Esophagus squamous epithelium (tissue), 5 donors: ENCODE results near the gene ASTN2. TPM values are rescaled to one million over a fixed set of nuclear protein-coding genes. Genes with fewer than 3 reads are reported as not detected.

Source experiments
- DNase-seq: peaks from one replicate; lab custom pipeline; 2025; lab: John Stamatoyannopoulos, UW
- H3K27ac ChIP-seq, 4 donors: fragments of 200-600 bp; sonication (generic); one replicate each; pipeline ENCODE4 v1.5.1; 2016 to 2019; ENCODE audit warnings: mild to moderate bottlenecking in 1 of 4
- H3K27me3 ChIP-seq, 4 donors: fragments of 200-600 bp; sonication (generic); 1 replicate in 3 of 4; 2 replicates in 1 of 4; pipeline versions ENCODE4 v1.5.1 to v1.6.0; 2017 to 2021; ENCODE audit warnings: antibody characterized with exemption in 1 of 4
- H3K36me3 ChIP-seq, 3 donors: fragments of 200-600 bp; sonication (generic); one replicate each; pipeline ENCODE4 v1.5.1; 2016 to 2019
- H3K4me1 ChIP-seq, 3 donors: fragments of 200-600 bp; sonication (generic); one replicate each; pipeline ENCODE4 v1.5.1; 2017 to 2019
- H3K4me3 ChIP-seq, 4 donors: fragments of 200-600 bp; sonication (generic); 1 replicate in 3 of 4; 2 replicates in 1 of 4; pipeline ENCODE4 v1.5.1; 2016 to 2019; ENCODE audit warnings: mild to moderate bottlenecking in 2 of 4, moderate library complexity in 1 of 4
- H3K9me3 ChIP-seq, 3 donors: fragments of 200-600 bp; sonication (generic); one replicate each; pipeline ENCODE4 v1.5.1; 2016 to 2019
- CTCF ChIP-seq, 6 experiments: fragments of 450-650 bp in 4 of 6; fragments of 200-600 bp in 2 of 6; sonication (generic) in 2 of 6; IDR thresholded peaks; one replicate each; pipeline ENCODE4 v1.5.1; 2016 to 2019; ENCODE audit warnings: antibody characterized with exemption in 6 of 6, mild to moderate bottlenecking in 4 of 6, moderate library complexity in 4 of 6
- POLR2A ChIP-seq, 4 donors: fragments of 450-650 bp; IDR thresholded peaks; one replicate each; pipeline ENCODE4 v1.6.1; 2017; ENCODE audit warnings: antibody characterized with exemption in 4 of 4, mild to moderate bottlenecking in 4 of 4, moderate library complexity in 3 of 4
- WGBS, 2 donors: methylation state at CpG; one replicate each; pipeline ENCODE4 v1.1.5; 2018; 5-methylcytosine and 5-hydroxymethylcytosine counted together
- intact Hi-C: fragments of 100-400 bp; cut with DNase I; formaldehyde crosslinking; loops from one replicate; pipeline ENCODE4 v1.15.0; 2022
- total RNA-seq, 4 donors: library from RNA; depleted of rRNA; stranded (reverse); fragments of >200 nt; gene quantifications; one replicate each; pipeline ENCODE4 v1.1.0, GENCODE V29; 2016
- donor health status: DM: yes; HTN: yes; CAD: no.

Gene ASTN2
- total RNA-seq, 4 donors from 2014 or later, result 0.13 to 1.9 (median 0.27) TPM; not detected in 1

- H3K27me3 ChIP-seq, result no peaks in the 10 kb centered on the region
- 39 to 59% methylated on average over 2 of the region's 2 CpGs for WGBS, 2 donors
- no peak for TF ChIP-seq POLR2A (IDR thresholded peaks at IDR 0.05)
- no peak for TF ChIP-seq CTCF (IDR thresholded peaks at IDR 0.05)
These were observed 436.7 kb downstream of the ASTN2 start for GRCh38 chr9:116978155-116978554.

GRCh38 chr9:116975126-116975525, 439.7 kb downstream of the ASTN2 start:
- Histone ChIP-seq H3K9me3 (no peaks in the 10 kb centered on the region), H3K27ac (no peak overlapping the region), H3K27me3 (no peaks in the 10 kb centered on the region), H3K4me3 (no peak overlapping the region), H3K36me3 (no peaks in the 10 kb centered on the region), H3K4me1 (no peaks in the 10 kb centered on the region)
- TF ChIP-seq CTCF (IDR thresholded peaks at IDR 0.05) (no peak), POLR2A (IDR thresholded peaks at IDR 0.05) (no peak)
- intact Hi-C loops, result no loop called here
- 60 to 73% methylated on average over 1 to 4 of the region's 4 CpGs for WGBS, 2 donors
- no peak for DNase-seq

More at GRCh38 chr9:116978155-116978554, 436.7 kb downstream of the ASTN2 start:
- H3K9me3 ChIP-seq, result no peaks in the 10 kb centered on the region
- H3K36me3 ChIP-seq, result no peaks in the 10 kb centered on the region
- H3K4me3 ChIP-seq, result no peak overlapping the region
- no peaks in the 10 kb centered on the region for H3K4me1 ChIP-seq
- intact Hi-C loops, result no loop called here
- no peak overlapping the region for H3K27ac ChIP-seq
- no peak for DNase-seq

GRCh38 chr9:116966199-116966598, 448.7 kb downstream of the ASTN2 start:
- H3K9me3 ChIP-seq, result no peaks in the 10 kb centered on the region

GRCh38 chr9:116964258-116964657, 450.6 kb downstream of the ASTN2 start:
- H3K4me1 ChIP-seq, result no peaks in the 10 kb centered on the region
- H3K9me3 ChIP-seq, result no peaks in the 10 kb centered on the region
- no peak overlapping the region for H3K27ac ChIP-seq
- TF ChIP-seq POLR2A (IDR thresholded peaks at IDR 0.05), result no peak
- no peak for TF ChIP-seq CTCF (IDR thresholded peaks at IDR 0.05)
- no peaks in the 10 kb centered on the region for H3K27me3 ChIP-seq
- H3K4me3 ChIP-seq, result no peak overlapping the region
- intact Hi-C loops, result no loop called here
- H3K36me3 ChIP-seq, result no peaks in the 10 kb centered on the region
- WGBS, 2 donors, result 80 to 83% methylated on average over 11 of the region's 11 CpGs
- DNase-seq, result no peak

More at GRCh38 chr9:116966199-116966598, 448.7 kb downstream of the ASTN2 start:
- intact Hi-C loops, result no loop called here
- no peak overlapping the region for H3K4me3 ChIP-seq
- no peaks in the 10 kb centered on the region for H3K36me3 ChIP-seq
- no peaks in the 10 kb centered on the region for H3K4me1 ChIP-seq
- H3K27me3 ChIP-seq, result no peaks in the 10 kb centered on the region
- DNase-seq, result no peak
- H3K27ac ChIP-seq, result no peak overlapping the region
- TF ChIP-seq POLR2A (IDR thresholded peaks at IDR 0.05) (no peak), CTCF (IDR thresholded peaks at IDR 0.05) (no peak)

GRCh38 chr9:116959809-116960208, 455.0 kb downstream of the ASTN2 start:
- TF ChIP-seq POLR2A (IDR thresholded peaks at IDR 0.05) (no peak), CTCF (IDR thresholded peaks at IDR 0.05) (no peak)
- intact Hi-C loops, result no loop called here
- Histone ChIP-seq H3K4me1 (no peaks in the 10 kb centered on the region), H3K4me3 (no peak overlapping the region), H3K9me3 (no peaks in the 10 kb centered on the region), H3K36me3 (no peaks in the 10 kb centered on the region), H3K27ac (no peak overlapping the region), H3K27me3 (no peaks in the 10 kb centered on the region)
- DNase-seq, result no peak
- WGBS, 2 donors, result 13 to 21% methylated on average over 16 of the region's 16 CpGs
